NCI-H1436 (cell line): ENCODE data around the gene KRT86.

Experiments used
- DNase-seq: peaks from one replicate; lab custom pipeline; 2025; lab: John Stamatoyannopoulos, UW

KRT86 gene

DNA sequence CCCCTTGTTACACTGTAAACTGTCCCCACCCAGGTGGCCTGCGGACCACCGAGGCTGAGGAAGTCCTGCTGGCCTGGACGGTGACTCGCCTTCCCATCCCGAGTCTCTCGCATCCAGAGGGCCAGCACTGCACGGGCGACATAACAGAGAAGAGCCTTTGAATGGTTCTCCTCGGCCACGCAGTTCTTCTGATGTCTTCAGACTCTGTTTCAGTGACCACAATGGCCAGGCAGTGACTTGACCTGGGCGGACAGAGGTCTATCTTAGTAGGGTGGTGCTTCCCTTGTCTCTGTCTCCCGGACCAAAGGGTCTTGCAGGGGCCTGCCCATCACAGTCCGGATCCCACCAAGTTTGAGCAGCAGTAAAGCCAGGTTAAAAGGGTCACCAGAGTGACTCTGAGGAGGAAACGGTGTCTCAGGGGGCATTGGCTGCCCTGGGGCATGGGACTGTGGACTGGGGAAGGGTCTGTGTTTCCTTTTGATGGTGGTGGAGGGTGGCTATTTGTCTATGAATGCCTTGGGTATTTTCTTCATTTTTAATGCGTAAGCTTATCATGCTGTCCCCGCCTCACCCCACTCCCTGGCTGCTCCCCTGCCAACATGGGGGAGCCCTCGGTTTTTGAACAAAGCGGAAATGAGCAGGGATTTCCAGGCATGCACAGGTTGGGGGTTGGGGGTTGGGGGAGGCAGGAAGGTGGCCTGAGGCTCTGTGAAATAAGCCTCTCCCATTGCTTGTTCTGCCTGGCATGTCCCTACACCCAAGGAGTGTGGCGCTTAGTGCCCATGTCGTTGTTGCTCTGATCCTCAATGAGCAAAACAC is 82.5 kb downstream of the KRT86 start:
- DNase-seq = no peak
